ENCODE data around the gene GRIK3.

Gene GRIK3

DNA sequence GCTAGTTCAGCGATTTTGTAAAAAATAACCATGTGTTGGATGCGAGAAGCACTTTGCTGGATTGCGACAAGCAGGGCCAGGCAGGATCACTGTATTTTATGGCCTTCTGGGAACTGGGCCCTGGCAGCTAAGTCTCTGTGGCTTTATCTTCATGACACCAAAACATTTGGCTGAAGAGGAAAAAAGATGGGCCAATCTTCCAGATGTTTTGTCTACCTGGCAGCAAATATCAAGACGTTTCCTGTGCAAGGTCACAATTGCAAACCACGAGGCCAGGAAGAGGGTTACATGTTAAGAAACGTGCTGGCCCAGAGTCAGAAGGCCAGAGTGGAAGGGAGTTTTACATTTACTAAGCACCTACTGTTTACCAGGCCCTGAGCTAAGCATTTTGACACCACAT is 22.1 kb downstream of the GRIK3 start:
- DNase-seq (ENCODE audit: low read depth) = no peak

DNA sequence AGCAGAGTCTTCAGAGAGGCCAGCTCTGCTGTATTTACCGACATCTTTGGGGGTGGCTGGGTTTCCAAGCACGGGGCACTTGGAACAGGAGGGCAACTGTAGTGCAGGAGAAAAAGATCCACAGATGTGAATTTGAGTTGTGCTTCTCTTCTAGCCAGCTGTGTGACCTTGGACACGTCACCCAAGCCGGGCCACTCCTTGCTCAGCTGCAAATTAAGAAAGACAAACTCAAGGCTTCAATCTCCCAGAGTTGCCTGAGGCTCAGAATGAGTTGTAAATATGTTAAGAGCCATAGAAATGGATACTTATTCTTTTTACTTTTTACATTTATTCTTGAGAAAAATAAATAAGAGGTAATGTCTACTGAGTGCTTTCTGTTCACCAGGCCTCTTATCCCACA is 24.3 kb downstream of the GRIK3 start:
- DNase-seq (ENCODE audit: low read depth) = no peak

DNA sequence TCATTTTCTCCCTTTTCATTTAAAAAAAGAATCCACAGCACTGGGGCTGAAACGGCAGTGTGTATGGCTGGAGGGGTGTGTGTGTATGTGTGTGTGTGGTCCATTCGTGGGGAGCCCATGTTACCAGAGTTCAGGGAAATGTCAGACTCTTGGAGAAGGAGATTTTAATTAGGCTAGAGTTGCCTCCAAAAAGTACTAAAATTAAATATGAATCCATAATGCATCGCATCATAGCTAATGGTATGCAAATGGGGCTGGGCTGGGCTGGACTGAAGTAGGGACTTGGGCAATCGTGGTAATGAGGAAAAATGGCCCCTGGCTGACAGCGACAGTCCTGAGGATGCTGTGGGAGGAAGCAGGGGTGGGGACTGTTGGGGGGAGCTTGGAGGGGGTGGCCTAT is 24.8 kb downstream of the GRIK3 start:
- no peak for DNase-seq (ENCODE audit: low read depth)

DNA sequence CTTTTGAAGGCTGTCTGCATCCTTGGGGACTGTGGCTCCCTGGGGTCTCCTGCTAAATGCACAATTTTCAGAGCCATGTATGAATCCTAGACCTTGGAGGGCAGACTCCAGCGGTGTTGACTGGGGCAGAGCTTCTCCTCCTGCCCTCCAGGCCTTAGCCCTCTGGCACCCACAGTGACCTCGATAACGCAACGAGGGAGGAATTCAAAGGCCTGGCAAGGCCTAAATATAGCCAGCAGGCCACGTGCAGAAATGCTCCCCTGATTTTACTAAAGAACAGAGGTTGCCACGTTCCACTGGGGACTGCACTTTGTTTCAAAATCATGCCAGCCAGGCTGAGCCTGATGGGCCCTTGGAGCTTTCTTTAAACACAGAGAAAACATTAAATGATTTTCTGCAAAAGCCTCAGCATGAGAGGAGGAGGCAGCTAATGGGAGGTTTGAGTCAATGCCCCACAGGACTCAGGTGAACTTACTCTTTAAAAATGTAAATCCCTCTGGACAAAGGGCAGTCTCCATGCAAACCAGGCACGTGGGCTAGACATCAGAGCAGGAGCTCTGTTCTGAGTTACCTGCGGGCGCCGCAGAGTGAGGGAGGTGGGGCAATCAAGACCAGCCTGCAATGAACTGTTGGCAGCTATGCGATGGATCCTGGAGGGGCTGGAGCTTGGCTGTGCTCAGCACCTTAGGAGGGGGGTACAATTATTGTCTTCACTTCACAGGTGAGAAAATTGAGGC is 28.0 kb downstream of the GRIK3 start:
- no peak for DNase-seq (ENCODE audit: low read depth)

DNA sequence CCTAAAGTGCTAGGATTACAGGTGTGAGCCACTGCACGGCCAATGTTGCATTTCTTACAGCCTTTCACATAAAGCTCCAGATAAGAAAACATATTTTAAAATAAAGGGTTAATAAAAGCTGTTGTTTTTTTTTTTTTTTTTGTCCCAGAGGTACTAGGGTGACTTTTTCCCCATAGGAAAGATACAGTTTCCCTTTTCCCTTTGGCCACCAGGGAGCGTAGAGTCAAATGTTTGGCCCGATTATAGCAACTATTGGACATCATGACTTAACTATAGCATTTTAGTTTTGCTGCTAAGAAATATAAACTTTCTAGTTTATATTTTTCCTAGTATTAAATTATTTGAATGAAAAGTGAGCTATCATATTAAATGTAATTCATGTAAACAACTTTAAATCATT is 31.4 kb downstream of the GRIK3 start:
- DNase-seq (ENCODE audit: low read depth) = no peak

DNA sequence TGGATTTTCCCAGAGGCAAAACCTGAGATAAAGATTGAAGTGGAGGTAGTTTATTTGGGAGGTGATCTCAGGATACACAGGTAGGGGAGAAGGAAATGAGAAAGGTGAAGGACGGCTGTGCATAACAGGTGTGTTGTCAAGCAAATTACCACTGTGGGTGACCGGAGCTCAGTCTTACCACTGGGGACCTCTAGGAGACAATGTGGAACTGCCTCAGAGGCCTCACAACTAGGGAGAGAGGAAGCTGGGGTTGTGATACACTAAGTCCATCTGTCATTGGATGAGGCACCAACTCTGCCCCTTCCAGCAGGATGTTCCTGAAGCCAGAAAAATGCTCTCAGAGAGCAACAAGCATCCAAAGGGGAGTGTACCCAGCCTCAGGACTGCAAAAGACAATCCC is 32.6 kb downstream of the GRIK3 start:
- DNase-seq (ENCODE audit: low read depth) = no peak

DNA sequence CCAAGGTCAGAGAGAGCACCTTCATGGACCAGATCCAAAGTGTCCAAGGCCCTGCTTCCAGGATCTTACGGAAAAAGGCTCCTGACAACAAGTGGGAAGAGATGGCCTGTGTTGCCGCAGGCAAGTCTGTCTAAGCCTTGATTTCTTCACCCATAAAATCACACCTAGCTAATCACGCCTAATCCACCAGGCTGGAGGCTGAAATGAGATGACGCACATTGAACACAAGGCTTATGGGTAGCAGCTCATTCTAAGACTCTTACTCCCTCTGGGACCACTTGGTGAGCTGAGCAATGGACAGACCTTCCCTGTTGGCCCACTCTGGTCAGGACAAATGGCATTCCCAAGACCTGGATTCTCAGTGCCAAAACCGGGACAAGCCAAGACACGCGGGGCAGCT is 38.2 kb downstream of the GRIK3 start:
- DNase-seq (ENCODE audit: low read depth) = no peak

DNA sequence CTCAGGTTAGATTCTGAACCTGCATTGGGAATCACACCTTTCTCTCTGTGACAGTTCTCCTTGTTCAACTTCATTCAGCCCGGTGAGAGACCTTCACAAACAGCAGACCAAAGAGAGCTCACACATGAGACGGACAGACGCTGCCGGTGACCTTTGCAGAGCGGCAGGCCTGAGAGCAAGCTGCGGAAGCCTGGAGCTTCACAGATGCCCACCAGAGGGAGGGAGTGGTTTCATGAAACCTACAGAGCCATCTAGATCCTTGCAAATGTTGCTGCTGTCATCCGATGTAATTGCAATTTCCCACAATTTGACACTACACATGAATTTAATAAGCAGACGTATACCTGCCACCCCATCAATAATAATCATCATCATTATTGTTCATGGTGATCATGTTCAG is 39.4 kb downstream of the GRIK3 start:
- no peak for DNase-seq (ENCODE audit: low read depth)

DNA sequence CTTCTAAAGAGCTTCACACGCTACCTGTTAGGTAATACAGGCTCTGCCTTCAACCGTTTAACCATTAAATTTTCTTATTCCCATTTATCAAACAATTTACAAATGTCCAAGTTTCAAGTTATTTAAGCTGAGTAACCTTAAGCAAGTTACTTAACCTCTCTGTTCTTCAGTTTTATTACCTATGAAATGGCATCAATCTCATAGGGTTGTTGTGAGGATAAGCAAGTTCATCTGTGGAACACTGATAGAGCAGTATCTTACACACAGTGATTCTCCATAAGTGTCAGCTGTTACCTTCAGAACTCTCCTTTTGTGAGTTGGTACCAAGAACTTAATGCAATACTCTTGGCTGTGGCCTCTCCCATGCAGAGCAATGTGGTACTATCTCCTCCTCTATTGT is 40.0 kb downstream of the GRIK3 start:
- no peak for DNase-seq (ENCODE audit: low read depth)

DNA sequence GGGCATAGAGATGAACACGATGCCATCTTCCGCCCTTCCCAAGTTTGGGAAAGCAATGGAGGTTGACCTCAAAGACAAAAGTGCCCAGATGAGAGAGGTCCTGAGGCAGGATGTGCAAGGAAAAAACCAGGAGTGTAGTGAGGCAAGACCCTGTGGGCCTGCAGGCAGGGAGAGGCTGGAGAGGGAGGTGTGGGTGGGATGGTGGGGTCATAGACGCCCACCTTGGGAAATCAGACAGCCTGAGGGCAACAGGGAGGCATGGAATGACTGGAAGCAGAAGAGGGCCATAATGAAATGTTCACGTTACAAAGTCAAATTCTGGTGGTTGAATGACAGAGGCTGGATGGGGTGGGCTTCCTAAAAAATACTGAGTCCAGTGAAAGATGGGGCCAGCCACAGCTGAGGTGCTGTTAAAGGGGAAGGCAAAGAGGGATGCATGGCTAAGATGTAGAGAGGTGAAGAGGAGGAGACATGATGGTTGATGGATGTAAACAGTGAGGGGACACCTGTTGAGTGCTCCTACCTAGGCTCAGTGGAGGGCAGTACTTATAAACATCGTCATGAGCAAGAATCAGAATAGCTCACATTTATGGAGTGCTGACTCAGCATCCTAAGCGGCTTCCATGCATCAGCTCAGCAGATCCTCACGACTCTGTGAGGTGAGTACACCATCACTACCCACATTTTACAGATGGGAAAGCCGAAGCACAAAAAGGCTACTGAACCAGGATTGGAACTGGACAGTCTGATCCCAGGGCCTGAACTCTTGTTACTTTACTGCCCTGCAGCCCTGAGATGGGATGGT is 42.0 kb downstream of the GRIK3 start:
- no peak for DNase-seq (ENCODE audit: low read depth)

DNA sequence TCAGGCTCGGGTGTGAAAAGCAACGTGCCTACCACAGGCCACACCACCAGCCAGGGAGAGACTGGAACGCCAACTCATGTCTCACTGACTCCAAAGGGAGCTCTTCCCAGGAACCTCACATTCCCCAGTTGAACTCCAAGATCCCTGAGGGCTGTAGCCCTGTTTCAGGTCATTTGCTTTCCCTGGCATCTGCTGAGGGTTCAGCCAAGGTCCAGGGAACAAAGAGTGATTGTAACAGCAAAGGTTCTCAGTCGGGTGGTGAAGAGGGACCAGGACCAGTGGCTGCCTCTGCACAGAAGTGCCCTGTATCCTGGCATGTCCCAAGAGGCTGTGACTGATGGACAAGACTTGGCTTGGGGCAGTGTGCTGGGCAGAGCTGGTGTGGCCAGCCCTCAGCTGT is 42.8 kb downstream of the GRIK3 start:
- DNase-seq (ENCODE audit: low read depth) = no peak

DNA sequence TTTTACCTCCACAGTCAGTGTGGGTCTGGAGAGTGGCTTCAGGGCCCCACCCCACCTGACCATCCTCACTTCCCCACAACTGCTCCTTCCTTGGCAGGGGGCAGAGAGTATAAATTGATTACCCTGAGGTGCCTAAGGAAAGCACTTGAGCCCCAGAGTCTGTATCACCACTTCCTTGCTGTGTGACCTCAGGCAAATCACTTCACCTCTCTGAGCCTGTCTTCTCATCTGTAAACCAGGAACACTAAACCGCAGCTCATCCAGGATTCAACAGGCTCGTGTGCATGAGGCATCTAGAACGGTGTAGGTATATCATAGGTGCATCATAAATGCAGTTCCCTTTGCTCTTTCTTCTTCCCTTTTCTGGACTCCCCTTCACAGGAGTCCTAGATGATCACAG is 43.4 kb downstream of the GRIK3 start:
- no peak for DNase-seq (ENCODE audit: low read depth)

DNA sequence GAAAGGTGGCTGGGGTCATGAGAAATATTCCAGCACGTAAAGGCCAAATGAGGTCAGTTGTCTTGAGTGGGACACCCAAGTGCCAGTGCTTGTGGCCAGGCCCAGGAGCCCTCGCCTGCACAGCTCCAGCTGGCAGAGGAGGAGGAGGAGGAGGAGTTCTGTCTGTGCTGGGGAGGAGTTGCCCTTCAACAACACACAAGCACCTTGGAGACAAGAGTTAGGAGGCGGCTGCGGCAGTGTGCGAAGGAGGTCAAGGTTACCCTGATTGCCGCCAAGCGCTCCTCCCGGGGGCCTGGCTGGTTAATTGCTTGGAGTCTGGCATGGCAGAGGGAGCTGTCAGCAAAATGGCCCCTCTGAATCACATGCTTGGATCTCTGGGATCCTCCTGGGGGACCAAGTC is 45.1 kb downstream of the GRIK3 start:
- DNase-seq (ENCODE audit: low read depth) = no peak

DNA sequence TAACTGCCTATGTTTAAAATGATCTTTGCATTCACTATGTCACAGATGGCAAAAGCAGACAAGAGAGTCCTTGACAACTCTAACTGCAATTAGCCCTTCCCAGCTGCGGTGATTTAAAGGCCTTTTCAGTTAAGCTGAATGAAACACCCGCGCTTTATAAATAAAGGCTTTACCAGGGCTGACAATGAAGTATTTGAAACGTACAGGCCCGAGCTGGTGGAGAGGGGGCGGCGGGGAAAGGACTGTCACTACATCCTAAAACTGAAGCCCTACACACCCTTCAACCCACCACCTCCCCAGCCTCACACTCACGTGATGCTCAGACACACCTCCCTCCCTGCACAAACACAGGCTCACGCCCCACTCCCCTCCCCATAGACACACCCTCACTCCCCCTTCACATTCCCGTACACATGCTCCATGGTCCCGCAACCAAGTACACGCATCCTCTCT is 45.5 kb downstream of the GRIK3 start:
- DNase-seq (ENCODE audit: low read depth) = no peak

DNA sequence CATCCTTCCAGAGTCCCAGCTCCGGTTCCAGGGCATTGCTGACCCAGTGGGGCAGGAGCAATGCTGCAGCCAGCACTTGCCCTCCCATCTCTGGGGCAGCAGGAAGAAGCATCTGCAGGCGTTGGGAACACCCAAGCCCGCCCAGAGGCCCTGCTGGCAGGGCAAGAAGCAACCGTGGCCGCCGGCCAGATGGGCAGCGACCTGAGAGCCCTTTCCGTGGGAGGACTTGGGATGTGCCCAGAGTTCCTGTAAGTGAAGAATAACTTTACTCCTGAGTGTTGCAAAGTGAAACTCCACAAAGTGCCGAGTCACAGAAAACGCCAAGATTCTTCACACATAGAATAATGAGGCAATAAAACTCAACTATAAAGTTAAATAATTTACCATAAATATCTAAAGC is 46.0 kb downstream of the GRIK3 start:
- DNase-seq (ENCODE audit: low read depth) = no peak

DNA sequence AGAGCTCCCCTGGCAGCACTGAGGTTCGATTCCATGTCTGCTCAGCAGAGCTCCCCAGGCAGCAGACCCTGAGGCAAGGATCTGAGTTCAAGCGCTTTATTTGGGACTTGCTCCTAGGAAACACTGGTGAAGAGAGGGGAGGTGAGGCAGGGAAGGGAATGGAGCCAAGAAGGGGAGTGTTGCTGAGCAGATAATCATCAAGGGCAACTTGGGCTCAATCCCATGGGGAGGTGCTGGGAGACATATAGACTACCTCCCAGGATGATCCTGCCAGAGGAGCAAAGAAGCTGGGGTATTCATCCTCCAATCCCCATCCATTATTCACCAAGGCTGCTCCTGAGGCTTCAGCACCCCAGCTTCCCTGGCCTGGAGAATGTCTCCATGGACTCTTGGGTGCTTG is 47.0 kb downstream of the GRIK3 start:
- no peak for DNase-seq (ENCODE audit: low read depth)

DNA sequence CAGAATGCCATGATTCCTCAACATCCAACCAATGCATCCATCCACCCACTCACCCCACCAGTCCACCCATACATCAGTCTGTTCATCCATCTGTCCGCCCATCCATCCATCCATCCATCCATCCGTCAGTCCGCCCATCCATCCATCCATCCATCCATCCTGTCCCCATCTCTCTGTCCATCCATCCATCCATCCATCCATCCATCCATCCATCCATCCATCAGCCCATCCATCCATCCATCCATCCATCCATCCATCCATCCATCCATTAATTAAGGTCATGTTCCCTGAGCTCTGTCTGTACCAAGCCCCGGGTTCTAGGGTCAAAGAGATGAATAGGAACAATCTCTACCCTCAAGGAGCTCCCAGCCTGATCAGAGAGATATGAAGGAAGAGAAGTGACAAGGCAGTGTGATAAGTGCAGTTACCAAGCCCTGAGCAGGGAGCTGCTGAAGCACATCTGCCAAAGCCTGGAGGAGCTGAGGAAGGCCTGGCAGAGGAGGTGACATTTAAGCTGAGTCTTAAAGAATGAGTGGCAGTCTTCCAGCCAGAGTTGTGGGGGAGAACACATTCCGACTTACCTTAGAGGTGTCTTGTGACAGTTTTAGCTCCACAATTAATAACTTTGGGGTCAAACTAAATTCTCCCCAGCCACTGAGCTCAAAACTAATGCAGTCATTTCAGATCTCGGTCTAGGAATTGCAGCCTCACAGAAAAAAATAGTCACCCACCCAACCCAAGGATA is 47.9 kb downstream of the GRIK3 start:
- DNase-seq (ENCODE audit: low read depth) = no peak

DNA sequence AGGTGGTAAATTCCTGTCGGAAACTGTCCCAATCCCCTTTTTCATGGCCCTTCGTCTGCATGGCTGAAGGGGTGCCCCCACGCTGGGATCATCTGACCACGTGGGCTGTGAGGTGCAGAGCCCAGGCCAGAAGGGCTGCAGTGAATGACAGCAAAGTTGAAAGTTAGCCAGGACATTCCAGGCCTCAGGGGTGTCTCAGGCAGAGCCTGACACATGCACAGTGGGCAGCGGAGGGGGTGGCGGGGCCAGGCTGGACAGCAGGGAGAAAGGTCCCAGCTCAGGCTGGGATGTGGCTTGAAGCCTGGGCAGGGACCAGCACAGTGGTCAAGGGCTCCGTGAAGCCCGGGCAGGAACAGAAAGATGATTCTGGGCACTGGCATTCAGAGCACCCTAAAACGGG is 49.6 kb downstream of the GRIK3 start:
- no peak for DNase-seq (ENCODE audit: low read depth)

DNA sequence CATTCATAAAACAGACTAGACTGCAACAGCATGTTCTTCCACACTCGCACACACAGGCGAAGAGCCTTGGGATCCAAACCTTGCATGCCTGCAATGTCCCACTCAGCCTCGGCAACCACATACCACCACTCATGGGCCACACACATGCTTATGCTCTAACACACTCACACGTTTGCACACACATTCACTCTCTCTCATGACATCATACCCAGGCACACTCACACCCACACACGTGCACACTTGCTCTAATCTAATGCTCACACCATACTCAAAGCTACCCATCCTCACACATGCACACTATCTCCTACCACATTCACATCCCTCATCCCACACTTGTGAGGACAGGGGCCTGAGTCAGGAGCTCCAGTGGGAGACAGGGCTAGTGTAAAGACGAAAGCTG is 50.3 kb downstream of the GRIK3 start:
- DNase-seq (ENCODE audit: low read depth) = no peak

DNA sequence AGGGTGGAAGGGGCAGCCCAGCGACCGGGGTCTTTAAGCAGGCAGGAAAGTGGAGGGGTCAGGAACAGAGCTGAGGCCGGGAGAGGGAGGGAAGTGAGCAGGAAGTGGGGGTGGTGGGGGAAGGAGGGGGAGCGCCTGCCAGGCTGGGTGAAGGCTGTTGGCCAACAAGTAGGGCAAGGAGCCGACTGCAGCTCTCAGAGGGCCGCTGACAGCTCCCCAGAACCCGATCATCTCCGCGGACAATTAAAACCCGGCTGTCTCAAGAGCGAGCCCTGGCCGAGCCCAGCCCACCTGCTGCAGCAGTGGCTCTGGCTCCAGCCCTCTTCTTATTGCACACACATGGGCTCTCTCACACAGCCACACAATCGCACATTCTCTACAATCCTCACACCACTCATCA is 51.6 kb downstream of the GRIK3 start:
- no peak for DNase-seq (ENCODE audit: low read depth)

DNA sequence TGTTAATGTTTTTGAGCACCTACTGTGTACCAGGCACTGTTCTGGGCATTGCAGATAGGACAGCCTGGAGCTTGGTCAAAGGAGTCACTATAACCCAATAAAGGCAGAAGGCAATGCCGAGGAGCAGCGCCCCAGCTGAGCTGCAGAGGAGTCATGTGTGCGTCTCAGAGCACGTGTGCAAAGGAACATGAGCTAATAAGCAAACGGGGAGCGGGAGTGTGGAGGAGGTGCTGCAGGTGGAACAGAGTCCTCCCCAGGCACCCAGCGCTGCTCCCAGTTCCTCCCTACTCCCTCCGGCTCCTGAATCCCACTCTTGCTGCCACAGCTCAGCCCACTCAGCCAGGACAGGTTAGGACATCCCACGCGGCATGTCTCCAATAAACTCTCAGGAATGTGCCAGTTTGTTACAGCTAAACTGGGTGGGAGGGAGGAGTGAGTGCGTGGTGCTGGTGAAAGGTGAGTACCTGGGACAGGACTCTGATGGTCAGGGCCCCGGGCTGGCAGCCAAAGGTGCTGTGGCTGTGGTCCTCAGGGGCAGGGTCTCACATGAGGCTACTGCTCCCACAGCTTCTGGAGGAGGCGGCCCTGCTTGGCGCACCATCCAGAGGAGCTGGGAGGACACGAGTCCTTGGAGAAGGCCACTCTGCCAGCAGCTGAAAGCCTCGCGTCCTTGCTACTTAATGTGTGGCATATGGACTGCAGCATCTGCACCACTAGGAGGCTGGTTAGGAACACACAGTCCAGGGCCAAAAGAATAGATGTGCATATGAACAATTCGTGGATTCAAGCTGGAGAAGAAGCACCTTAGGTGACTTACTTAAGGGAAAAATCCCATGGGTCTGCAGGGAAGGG is 52.3 kb downstream of the GRIK3 start:
- no peak for DNase-seq (ENCODE audit: low read depth)

DNA sequence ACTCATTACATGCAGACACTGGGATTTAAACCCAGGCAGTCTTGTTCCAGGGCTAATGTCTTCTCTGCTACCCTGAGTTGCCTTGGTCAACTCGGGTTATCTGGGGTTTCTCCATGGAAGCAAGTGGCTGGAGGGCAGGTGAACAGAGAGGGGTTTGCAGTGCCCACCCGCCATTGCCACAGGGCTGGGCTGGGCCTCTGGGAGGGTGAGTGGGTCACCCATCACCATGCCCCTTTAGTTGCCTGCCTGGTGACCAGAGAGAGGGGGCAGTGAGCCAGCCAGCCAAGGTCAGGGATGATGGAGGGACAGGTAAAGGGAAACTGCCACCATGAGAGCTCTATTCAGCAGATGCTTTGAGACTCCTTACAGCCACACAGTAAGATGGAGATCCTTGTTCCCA is 53.2 kb downstream of the GRIK3 start:
- DNase-seq (ENCODE audit: low read depth) = no peak
